Kidney epithelial cell (primary cell): ENCODE measurements around the gene CXCL16. TPM values are rescaled to one million over a fixed set of nuclear protein-coding genes. Genes with fewer than 3 reads are reported as not detected.

ENCODE experiments used
- DNase-seq: peaks from one replicate; pipeline ENCODE4 v3.0.0-alpha.2; 2010; ENCODE audit warnings: low read depth
- H3K27me3 ChIP-seq: 2 replicates; pipeline ENCODE4 v1.6.0; 2011; ENCODE audit warnings: low read length; ENCODE audit not compliant: control insufficient read depth, insufficient read depth
- H3K36me3 ChIP-seq: 2 replicates; pipeline ENCODE4 v1.5.1; 2011; ENCODE audit warnings: low read length; ENCODE audit not compliant: control insufficient read depth, insufficient read depth
- H3K4me3 ChIP-seq: 2 replicates; pipeline ENCODE4 v1.5.1; 2011; ENCODE audit warnings: low read depth, mild to moderate bottlenecking, control low read depth, low read length
- CTCF ChIP-seq: IDR thresholded peaks from 2 replicates; pipeline ENCODE4 v1.5.1; 2011; ENCODE audit warnings: mild to moderate bottlenecking, moderate library complexity, low read length, control low read depth, inconsistent platforms; ENCODE audit not compliant: insufficient read depth, poor library complexity, severe bottlenecking
- total RNA-seq: library from RNA; depleted of rRNA; stranded (reverse); fragments of >200 nt; gene quantifications from 2 replicates; pipeline ENCODE4 v1.2.3, GENCODE V29; 2015

Gene CXCL16
- total RNA-seq, 1 donor from 2014 or later = 96.1 TPM

- peaks cover 61% of the 10 kb centered on the region for H3K27me3 ChIP-seq
- H3K36me3 ChIP-seq = no peaks in the 10 kb centered on the region
- no peak for DNase-seq
- no peak overlapping the region for H3K4me3 ChIP-seq
- no peak for TF ChIP-seq CTCF
Observed at GRCh38 chr17:4741544-4741943, 1.8 kb upstream of the CXCL16 start.

GRCh38 chr17:4740584-4740983 is 856 bp upstream of the CXCL16 start:
- H3K36me3 ChIP-seq = no peaks in the 10 kb centered on the region
- no peak overlapping the region for H3K4me3 ChIP-seq
- no peak for DNase-seq
- peaks cover 54% of the 10 kb centered on the region for H3K27me3 ChIP-seq
- no peak for TF ChIP-seq CTCF

GRCh38 chr17:4740025-4740351 is 260 bp upstream of the CXCL16 start:
- no peak for TF ChIP-seq CTCF
- no peak for DNase-seq
- H3K36me3 ChIP-seq = no peaks in the 10 kb centered on the region
- H3K27me3 ChIP-seq = peaks cover 48% of the 10 kb centered on the region
- H3K4me3 ChIP-seq = peak overlapping the region; percentile 63

GRCh38 chr17:4738136-4739121 is 1.3 kb downstream of the CXCL16 start:
- no peak for TF ChIP-seq CTCF
- no peaks in the 10 kb centered on the region for H3K36me3 ChIP-seq
- peaks cover 35% of the 10 kb centered on the region for H3K27me3 ChIP-seq
- peak overlapping the region; percentile 63 for H3K4me3 ChIP-seq
- peak; percentile 21 for DNase-seq

GRCh38 chr17:4735876-4736651 is 3.7 kb downstream of the CXCL16 start:
- Histone ChIP-seq H3K4me3 (no peak overlapping the region), H3K27me3 (peaks cover 28% of the 10 kb centered on the region), H3K36me3 (no peaks in the 10 kb centered on the region)
- DNase-seq = no peak
- TF ChIP-seq CTCF = no peak
